Small intestine (tissue), 7 donors: ENCODE measurements around the gene TPSAB1. TPM values are rescaled to one million over a fixed set of nuclear protein-coding genes. Genes with fewer than 3 reads are reported as not detected.

ENCODE experiments used
- DNase-seq, 2 donors: peaks; one replicate each; pipeline versions ENCODE4 v3.0.0 to v3.0.0-alpha.2; 2013
- FAIRE-seq: peaks from 2 replicates; lab custom pipeline; 2012; peaks lifted over from hg19 to GRCh38; lab: Jason Lieb, UNC
- H3K27ac ChIP-seq, 3 donors: one replicate each; pipeline ENCODE4 v1.5.1; 2013; ENCODE audit warnings: low read length in 2 of 3, mild to moderate bottlenecking in 2 of 3, control low read depth in 1 of 3, inconsistent platforms in 1 of 3, low read depth in 1 of 3, moderate library complexity in 1 of 3
- H3K27me3 ChIP-seq, 3 donors: one replicate each; pipeline ENCODE4 v1.6.1; 2013; ENCODE audit warnings: low read length in 3 of 3, inconsistent platforms in 1 of 3; ENCODE audit not compliant: control insufficient read depth in 3 of 3, insufficient read depth in 3 of 3
- H3K36me3 ChIP-seq, 3 donors: one replicate each; pipeline ENCODE4 v1.6.1; 2013; ENCODE audit warnings: low read length in 3 of 3, inconsistent platforms in 1 of 3, low read depth in 1 of 3, mild to moderate bottlenecking in 1 of 3, moderate library complexity in 1 of 3; ENCODE audit not compliant: control insufficient read depth in 3 of 3, insufficient read depth in 2 of 3
- H3K4me1 ChIP-seq, 3 donors: one replicate each; pipeline ENCODE4 v1.6.1; 2013; ENCODE audit warnings: low read length in 2 of 3, inconsistent platforms in 1 of 3, low read depth in 1 of 3, mild to moderate bottlenecking in 1 of 3, moderate library complexity in 1 of 3; ENCODE audit not compliant: control insufficient read depth in 3 of 3, insufficient read depth in 2 of 3
- H3K4me3 ChIP-seq, 3 donors: one replicate each; pipeline ENCODE4 v1.5.1; 2013; ENCODE audit warnings: low read length in 3 of 3, control low read depth in 1 of 3, inconsistent platforms in 1 of 3, low read depth in 1 of 3, mild to moderate bottlenecking in 1 of 3, moderate library complexity in 1 of 3
- H3K9me3 ChIP-seq, 2 donors: one replicate each; pipeline ENCODE4 v1.6.1; 2013; ENCODE audit warnings: low read depth in 1 of 2, low read length in 1 of 2; ENCODE audit not compliant: control insufficient read depth in 2 of 2, insufficient read depth in 1 of 2
- WGBS, 3 donors: extraction: QIAGEN DNeasy Blood & Tissue Kit; methylation state at CpG; one replicate each; pipeline ENCODE4 v1.1.7; 2013; 5-methylcytosine and 5-hydroxymethylcytosine counted together
- polyA plus RNA-seq, 4 donors: library from polyadenylated mRNA; stranded (reverse) in 3 of 4; unstranded in 1 of 4; fragments of 200-250 nt in 3 of 4; fragments of 120-200 nt in 1 of 4; gene quantifications; one replicate each; pipeline versions ENCODE4 v1.2.1 to v1.2.3, GENCODE V29; 2013
- donor health status: healthy with polysubstance abuse.
- donor health status: control.
- donor health status: control.
- donor health status: Bipolar disorder and iron deficiency.
- donor health status: healthy.

The TPSAB1 gene
- polyA plus RNA-seq, 4 donors, result 0.10 to 50.5 (median 15.4) TPM

GRCh38 chr16:1260101-1260680 lies 19.7 kb downstream of the TPSAB1 start:
- WGBS, 3 donors, result 55 to 65% (median 62%) methylated on average over 34 to 36 of the region's 36 CpGs

GRCh38 chr16:1261131-1261892 lies 20.8 kb downstream of the TPSAB1 start:
- no peak for DNase-seq
- H3K4me1 ChIP-seq, result no peaks in the 10 kb centered on the region

More at GRCh38 chr16:1260101-1260680, 19.7 kb downstream of the TPSAB1 start:
- Histone ChIP-seq H3K4me3 (no peak overlapping the region), H3K9me3 (no peaks in the 10 kb centered on the region), H3K4me1 (no peaks in the 10 kb centered on the region), H3K27me3 (peaks cover 9 to 38% (median 15%) of the 10 kb centered on the region in 3 donors), H3K27ac (no peak overlapping the region), H3K36me3 (no peaks in the 10 kb centered on the region)
- DNase-seq (no peak), FAIRE-seq (no peak)

GRCh38 chr16:1262210-1262845 lies 21.8 kb downstream of the TPSAB1 start:
- no peak overlapping the region for H3K27ac ChIP-seq
- DNase-seq (no peak), FAIRE-seq (no peak)
- WGBS, 3 donors, result 80 to 84% (median 80%) methylated on average over 30 to 32 of the region's 32 CpGs
- no peaks in the 10 kb centered on the region for H3K36me3 ChIP-seq
- H3K9me3 ChIP-seq, result no peaks in the 10 kb centered on the region
- no peak overlapping the region for H3K4me3 ChIP-seq
- H3K4me1 ChIP-seq, result no peaks in the 10 kb centered on the region
- H3K27me3 ChIP-seq, result peaks cover 6 to 40% (median 15%) of the 10 kb centered on the region in 3 donors

More at GRCh38 chr16:1261131-1261892, 20.8 kb downstream of the TPSAB1 start:
- Histone ChIP-seq H3K4me3 (no peak overlapping the region), H3K27me3 (peaks cover 9 to 40% (median 15%) of the 10 kb centered on the region in 3 donors), H3K27ac (no peak overlapping the region), H3K36me3 (no peaks in the 10 kb centered on the region), H3K9me3 (no peaks in the 10 kb centered on the region)
- FAIRE-seq, result no peak
- WGBS, 3 donors, result 8 to 14% (median 13%) methylated on average over 38 to 47 of the region's 47 CpGs

DNA sequence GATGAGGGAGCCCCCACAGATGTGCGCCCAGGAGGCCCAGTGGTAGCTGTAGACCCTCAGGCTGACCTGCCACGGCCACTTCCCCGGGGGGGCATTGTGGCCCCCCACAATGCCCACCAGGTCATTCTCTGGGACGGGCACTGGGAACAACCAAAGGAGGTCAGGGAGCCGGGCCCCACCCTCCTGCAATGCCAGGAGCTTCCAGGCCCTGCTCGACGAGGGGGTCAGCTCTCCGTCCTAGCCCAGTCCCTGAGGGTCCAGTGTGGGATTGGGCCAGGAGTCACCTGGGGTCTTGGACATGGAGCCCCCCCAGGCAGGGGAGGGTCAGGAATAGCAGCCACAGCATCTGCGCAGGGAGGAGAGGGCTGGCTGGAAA lies 22.3 kb downstream of the TPSAB1 start:
- peaks cover 6 to 40% (median 15%) of the 10 kb centered on the region in 3 donors for H3K27me3 ChIP-seq
- no peak overlapping the region for H3K27ac ChIP-seq
- H3K4me1 ChIP-seq, result no peaks in the 10 kb centered on the region
- no peak for DNase-seq
- no peak for FAIRE-seq
- H3K36me3 ChIP-seq, result no peaks in the 10 kb centered on the region
- 75 to 84% (median 81%) methylated on average over 8 to 9 of the region's 9 CpGs for WGBS, 3 donors
- no peaks in the 10 kb centered on the region for H3K9me3 ChIP-seq
- H3K4me3 ChIP-seq, result no peak overlapping the region

GRCh38 chr16:1263591-1264344 lies 23.3 kb downstream of the TPSAB1 start:
- Histone ChIP-seq H3K4me1 (no peaks in the 10 kb centered on the region), H3K27ac (no peak overlapping the region), H3K27me3 (peaks cover 6 to 40% (median 15%) of the 10 kb centered on the region in 3 donors), H3K4me3 (no peak overlapping the region), H3K9me3 (no peaks in the 10 kb centered on the region), H3K36me3 (no peaks in the 10 kb centered on the region)
- no peak for FAIRE-seq
- 60 to 81% (median 66%) methylated on average over 15 of the region's 15 CpGs for WGBS, 3 donors
- DNase-seq, result no peak

GRCh38 chr16:1264345-1265089 lies 24.0 kb downstream of the TPSAB1 start:
- H3K4me1 ChIP-seq, result no peaks in the 10 kb centered on the region
- no peaks in the 10 kb centered on the region for H3K36me3 ChIP-seq
- no peak overlapping the region for H3K4me3 ChIP-seq
- H3K27me3 ChIP-seq, result peaks cover 6 to 32% (median 15%) of the 10 kb centered on the region in 3 donors
- DNase-seq (no peak), FAIRE-seq (no peak)
- H3K9me3 ChIP-seq, result no peaks in the 10 kb centered on the region
- H3K27ac ChIP-seq, result no peak overlapping the region
- 96 to 97% (median 96%) methylated on average over 16 of the region's 16 CpGs for WGBS, 3 donors

DNA sequence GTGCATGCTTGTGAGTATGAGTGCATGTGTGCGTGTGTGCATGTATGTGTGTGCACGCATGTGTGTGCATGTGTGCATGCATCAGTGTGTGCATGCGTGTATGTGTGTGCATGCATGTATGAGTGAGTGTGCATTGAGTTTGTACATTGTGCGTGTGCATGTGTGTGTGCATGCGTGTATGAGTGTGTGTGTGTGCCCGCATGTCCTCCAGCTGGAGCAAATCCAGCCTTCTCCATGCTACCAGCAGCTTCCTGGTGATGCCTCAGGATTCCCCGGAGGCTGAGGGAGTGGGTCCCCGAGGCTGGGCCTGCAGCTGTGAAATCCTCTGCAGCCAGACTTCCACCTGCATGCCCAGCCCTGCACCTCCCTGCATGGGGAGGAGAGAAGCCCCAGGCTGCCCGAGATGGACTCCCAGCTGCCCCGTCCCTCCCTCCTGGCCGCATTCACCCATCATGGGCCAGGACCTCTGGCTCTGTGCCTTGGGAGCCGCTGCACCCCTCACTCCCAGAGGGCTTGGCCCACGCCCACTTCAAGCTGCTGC lies 24.7 kb downstream of the TPSAB1 start:
- FAIRE-seq, result no peak

More for the DNA sequence above, 24.7 kb downstream of the TPSAB1 start:
- Histone ChIP-seq H3K9me3 (no peaks in the 10 kb centered on the region), H3K36me3 (no peaks in the 10 kb centered on the region), H3K4me3 (no peak overlapping the region), H3K4me1 (no peaks in the 10 kb centered on the region), H3K27ac (no peak overlapping the region), H3K27me3 (peaks cover 3 to 26% (median 8%) of the 10 kb centered on the region in 3 donors)
- no peak for DNase-seq
- 81 to 82% (median 82%) methylated on average over 13 of the region's 13 CpGs for WGBS, 3 donors
